T follicular helper cell (primary cell): ENCODE data around the gene CRABP1.

Source experiments
- DNase-seq: peaks from one replicate; pipeline ENCODE4 v3.0.0-alpha.2; 2020; ENCODE audit warnings: low read depth

The CRABP1 gene

GRCh38 chr15:78347586-78348543 is 7.7 kb downstream of the CRABP1 start:
- DNase-seq: no peak

GRCh38 chr15:78350058-78350457 is 9.9 kb downstream of the CRABP1 start:
- no peak for DNase-seq

GRCh38 chr15:78351539-78351938 is 11.4 kb downstream of the CRABP1 start:
- no peak for DNase-seq

GRCh38 chr15:78353093-78353492 is 12.9 kb downstream of the CRABP1 start:
- DNase-seq: no peak

GRCh38 chr15:78355177-78355576 is 15.0 kb downstream of the CRABP1 start:
- DNase-seq: no peak

- no peak for DNase-seq
These were observed 18.1 kb downstream of the CRABP1 start for GRCh38 chr15:78358102-78358870.

- no peak for DNase-seq
These were observed 19.1 kb downstream of the CRABP1 start for GRCh38 chr15:78359041-78359808.

- no peak for DNase-seq
These were observed 20.2 kb downstream of the CRABP1 start for GRCh38 chr15:78360367-78360801.

- no peak for DNase-seq
These were observed 21.0 kb downstream of the CRABP1 start for GRCh38 chr15:78360958-78361718.

GRCh38 chr15:78361771-78362506 is 21.8 kb downstream of the CRABP1 start:
- no peak for DNase-seq

- DNase-seq: no peak
These were observed 22.7 kb downstream of the CRABP1 start for GRCh38 chr15:78362716-78363380.

- no peak for DNase-seq
These were observed 23.2 kb downstream of the CRABP1 start for GRCh38 chr15:78363381-78363734.

- DNase-seq: no peak
These were observed 24.1 kb downstream of the CRABP1 start for GRCh38 chr15:78364233-78364632.

GRCh38 chr15:78365917-78366316 is 25.8 kb downstream of the CRABP1 start:
- no peak for DNase-seq

GRCh38 chr15:78366342-78366741 is 26.2 kb downstream of the CRABP1 start:
- DNase-seq: no peak

- no peak for DNase-seq
These were observed 28.5 kb downstream of the CRABP1 start for GRCh38 chr15:78368651-78369050.

- no peak for DNase-seq
These were observed 29.0 kb downstream of the CRABP1 start for GRCh38 chr15:78369161-78369560.

GRCh38 chr15:78370013-78370412 is 29.9 kb downstream of the CRABP1 start:
- DNase-seq: no peak

- no peak for DNase-seq
These were observed 32.7 kb downstream of the CRABP1 start for GRCh38 chr15:78372880-78373279.
